Sigmoid colon (tissue), 7 donors: Measurements from ENCODE around the gene ARRB1. TPM values are rescaled to one million over a fixed set of nuclear protein-coding genes. Genes with fewer than 3 reads are reported as not detected.
A peak's percentile ranks its signal among the peaks of the same experiment; 100 is the strongest.

Experiments
- DNase-seq: peaks from one replicate; pipeline ENCODE4 v3.0.0-alpha.2; 2019
- H3K27ac ChIP-seq, 4 donors: fragments of 200-600 bp; sonication (generic); one replicate each; pipeline ENCODE4 v1.5.1; 2016 to 2019; ENCODE audit warnings: mild to moderate bottlenecking in 1 of 4
- H3K27me3 ChIP-seq, 3 donors: fragments of 200-600 bp; sonication (generic); one replicate each; pipeline ENCODE4 v1.5.1; 2019; ENCODE audit warnings: mild to moderate bottlenecking in 1 of 3
- H3K36me3 ChIP-seq, 4 donors: fragments of 200-600 bp; sonication (generic); one replicate each; pipeline ENCODE4 v1.5.1; 2016 to 2019
- H3K4me1 ChIP-seq, 4 donors: fragments of 200-600 bp; sonication (generic); one replicate each; pipeline ENCODE4 v1.5.1; 2017 to 2019
- H3K4me3 ChIP-seq, 4 donors: fragments of 200-600 bp; sonication (generic); one replicate each; pipeline ENCODE4 v1.5.1; 2017 to 2019; ENCODE audit warnings: mild to moderate bottlenecking in 2 of 4, moderate library complexity in 1 of 4
- H3K9me3 ChIP-seq, 4 donors: fragments of 200-600 bp in 3 of 4; sonication (generic) in 3 of 4; one replicate each; pipeline versions ENCODE4 v1.5.1 to v1.6.1; 2013 to 2019
- EP300 ChIP-seq, 4 donors: sonication (generic); formaldehyde crosslinking; IDR thresholded peaks; one replicate each; pipeline ENCODE4 v1.6.1; 2017; ENCODE audit warnings: antibody characterized with exemption in 4 of 4
- POLR2A ChIP-seq, 2 donors: fragments of 450-650 bp; IDR thresholded peaks; one replicate each; pipeline ENCODE4 v1.6.1; 2016; ENCODE audit warnings: antibody characterized with exemption in 2 of 2, mild to moderate bottlenecking in 2 of 2, moderate library complexity in 2 of 2
- POLR2AphosphoS5 ChIP-seq, 4 donors: sonication (generic); formaldehyde crosslinking; IDR thresholded peaks; one replicate each; pipeline ENCODE4 v1.6.1; 2017; ENCODE audit warnings: antibody characterized with exemption in 4 of 4
- whole genome bisulfite sequencing, 2 donors: extraction: QIAGEN DNeasy Blood & Tissue Kit; methylation state at CpG; one replicate each; pipeline ENCODE4 v1.1.7; 2013; 5-methylcytosine and 5-hydroxymethylcytosine counted together
- intact Hi-C: fragments of 100-400 bp; cut with DNase I; formaldehyde crosslinking; loops from one replicate; pipeline ENCODE4 v1.15.1; 2023
- polyA plus RNA-seq, 3 donors: library from polyadenylated mRNA; stranded (reverse); fragments of 200-250 nt; gene quantifications; one replicate each; pipeline ENCODE4 v1.2.3, GENCODE V29; 2013
- total RNA-seq, 4 donors: library from RNA; depleted of rRNA; stranded (reverse); fragments of >200 nt; gene quantifications; one replicate each; pipeline ENCODE4 v1.1.0, GENCODE V29; 2016
- TF ChIP-seq, protein P1 (sequence below), 4 experiments: fragments of 450-650 bp in 3 of 4; fragments of 200-600 bp in 1 of 4; IDR thresholded peaks; one replicate each; pipeline ENCODE4 v1.5.1; 2016 to 2019; ENCODE audit warnings: antibody characterized with exemption in 4 of 4, mild to moderate bottlenecking in 3 of 4, moderate library complexity in 2 of 4
- donor health status: healthy with polysubstance abuse.
- donor health status: Bipolar disorder and iron deficiency.
- donor health status: healthy.

Gene ARRB1
- total and polyA plus RNA-seq, 7 donors, result 24.0 to 96.7 (median 45.6) TPM

DNA sequence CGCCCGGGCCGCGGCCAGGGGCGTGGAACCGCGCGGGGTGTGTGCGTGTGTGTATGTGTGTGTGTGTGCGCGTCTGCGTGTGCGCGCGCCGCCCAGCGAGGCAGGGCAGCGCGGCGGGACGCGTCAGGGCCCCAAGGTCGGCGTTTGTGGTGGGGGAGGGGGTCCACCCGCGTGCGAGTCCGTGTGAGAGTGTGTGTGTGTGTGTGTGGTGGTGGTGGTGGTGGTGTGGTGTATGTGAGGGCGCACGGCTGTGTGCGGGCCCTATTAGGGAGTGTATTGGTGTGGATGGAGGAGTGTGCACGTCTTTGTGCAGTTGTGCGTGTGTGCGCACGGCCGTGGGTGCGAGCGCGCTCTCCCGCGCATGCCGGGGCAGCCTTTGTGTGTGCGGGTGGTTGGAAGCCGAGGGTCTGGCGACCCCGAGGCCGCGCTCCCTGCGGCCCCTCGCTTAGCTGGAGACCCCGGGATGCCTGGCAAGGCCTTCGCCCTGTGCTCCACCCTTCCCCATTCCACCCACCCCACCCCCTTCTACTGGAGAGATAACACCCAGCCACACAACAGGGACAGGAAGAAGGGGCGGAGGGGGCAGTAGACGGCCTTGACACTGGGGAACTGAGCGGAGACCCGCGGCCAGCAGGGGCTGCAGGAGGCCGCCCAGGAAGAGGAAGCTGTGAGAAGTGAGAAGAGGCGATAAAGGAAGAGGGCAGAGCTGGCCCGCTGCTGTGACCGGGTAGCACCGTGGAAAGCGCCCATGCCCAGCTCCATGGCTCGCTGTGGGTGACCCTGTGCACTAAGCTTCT, 528 bp upstream of the ARRB1 start:
- TF ChIP-seq EP300 (IDR thresholded peaks at IDR 0.05) (no peak), POLR2AphosphoS5 (IDR thresholded peaks at IDR 0.05) (peak in 2 of 4 donors; percentile 56 to 59), POLR2A (IDR thresholded peaks at IDR 0.05) (peak in 1 of 2 donors; percentile 10)
- TF ChIP-seq, protein P1, sequence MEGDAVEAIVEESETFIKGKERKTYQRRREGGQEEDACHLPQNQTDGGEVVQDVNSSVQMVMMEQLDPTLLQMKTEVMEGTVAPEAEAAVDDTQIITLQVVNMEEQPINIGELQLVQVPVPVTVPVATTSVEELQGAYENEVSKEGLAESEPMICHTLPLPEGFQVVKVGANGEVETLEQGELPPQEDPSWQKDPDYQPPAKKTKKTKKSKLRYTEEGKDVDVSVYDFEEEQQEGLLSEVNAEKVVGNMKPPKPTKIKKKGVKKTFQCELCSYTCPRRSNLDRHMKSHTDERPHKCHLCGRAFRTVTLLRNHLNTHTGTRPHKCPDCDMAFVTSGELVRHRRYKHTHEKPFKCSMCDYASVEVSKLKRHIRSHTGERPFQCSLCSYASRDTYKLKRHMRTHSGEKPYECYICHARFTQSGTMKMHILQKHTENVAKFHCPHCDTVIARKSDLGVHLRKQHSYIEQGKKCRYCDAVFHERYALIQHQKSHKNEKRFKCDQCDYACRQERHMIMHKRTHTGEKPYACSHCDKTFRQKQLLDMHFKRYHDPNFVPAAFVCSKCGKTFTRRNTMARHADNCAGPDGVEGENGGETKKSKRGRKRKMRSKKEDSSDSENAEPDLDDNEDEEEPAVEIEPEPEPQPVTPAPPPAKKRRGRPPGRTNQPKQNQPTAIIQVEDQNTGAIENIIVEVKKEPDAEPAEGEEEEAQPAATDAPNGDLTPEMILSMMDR (IDR thresholded peaks at IDR 0.05), result no peak
- Histone ChIP-seq H3K9me3 (no peaks in the 10 kb centered on the region), H3K27ac (peak overlapping the region; percentile 97 to 98 (median 97)), H3K4me1 (peaks cover 0 to 54% (median 51%) of the 10 kb centered on the region in 4 donors), H3K36me3 (no peaks in the 10 kb centered on the region), H3K4me3 (peak overlapping the region; percentile 86 to 97 (median 94)), H3K27me3 (no peaks in the 10 kb centered on the region)
- DNase-seq, result peak; percentile 82
- 0 to 1% methylated on average over 64 of the region's 64 CpGs for WGBS, 2 donors
- intact Hi-C loops, result no loop called here

DNA sequence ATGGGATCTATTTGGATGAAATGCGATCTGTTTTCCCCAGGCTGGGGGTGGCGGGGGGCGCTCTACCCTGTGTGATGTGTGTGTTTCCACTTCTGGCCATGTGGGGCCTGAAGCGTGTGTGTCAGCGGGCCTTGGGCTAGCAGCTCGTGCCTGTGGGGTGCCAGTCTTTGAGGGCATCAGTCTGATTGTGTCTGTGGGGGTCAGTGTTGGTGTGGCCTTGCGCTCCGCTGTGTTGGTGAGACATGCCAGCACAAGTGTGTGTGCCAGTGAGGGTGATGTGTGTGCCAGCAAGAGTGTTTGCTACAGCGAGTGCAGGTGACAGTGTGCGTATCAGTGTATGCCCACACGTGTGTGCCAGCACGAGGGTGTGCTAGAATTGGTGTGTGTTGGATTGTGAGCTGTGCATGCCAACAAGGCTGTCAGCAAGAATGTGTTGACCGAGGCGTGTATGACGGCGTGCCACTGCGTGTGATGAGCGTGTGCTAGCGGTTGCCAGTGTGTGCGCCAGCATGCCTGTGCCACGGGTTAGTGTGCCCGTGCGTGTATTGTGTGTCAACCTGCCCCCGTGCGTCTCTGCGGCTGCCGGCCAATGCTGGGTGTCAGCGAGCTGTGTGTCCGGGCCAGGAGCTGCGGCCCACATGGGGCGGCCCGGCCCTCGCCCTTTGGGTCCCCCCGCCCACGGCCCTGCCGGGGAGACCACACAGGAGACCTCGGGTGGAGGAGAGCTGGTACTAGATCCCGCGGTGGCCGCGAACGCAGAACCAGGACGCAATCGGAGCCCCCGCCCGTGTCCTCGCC, 519 bp downstream of the ARRB1 start:
- no peak for TF ChIP-seq EP300 (IDR thresholded peaks at IDR 0.05)
- no peak for TF ChIP-seq POLR2A (IDR thresholded peaks at IDR 0.05)
- peak in 2 of 4 donors; percentile 28 to 43 for TF ChIP-seq POLR2AphosphoS5 (IDR thresholded peaks at IDR 0.05)
- TF ChIP-seq, protein P1 (IDR thresholded peaks at IDR 0.05), result peak in 2 of 4 experiments; percentile 17 to 24
- intact Hi-C loops, result no loop called here
- Histone ChIP-seq H3K9me3 (no peaks in the 10 kb centered on the region), H3K4me3 (peak overlapping the region; percentile 86 to 97 (median 94)), H3K36me3 (no peaks in the 10 kb centered on the region), H3K27ac (peak overlapping the region; percentile 97 to 98 (median 97)), H3K4me1 (peaks cover 0 to 64% (median 61%) of the 10 kb centered on the region in 4 donors), H3K27me3 (no peaks in the 10 kb centered on the region)
- WGBS, 2 donors, result 4 to 6% methylated on average over 47 of the region's 47 CpGs
- DNase-seq, result peak; percentile 91

DNA sequence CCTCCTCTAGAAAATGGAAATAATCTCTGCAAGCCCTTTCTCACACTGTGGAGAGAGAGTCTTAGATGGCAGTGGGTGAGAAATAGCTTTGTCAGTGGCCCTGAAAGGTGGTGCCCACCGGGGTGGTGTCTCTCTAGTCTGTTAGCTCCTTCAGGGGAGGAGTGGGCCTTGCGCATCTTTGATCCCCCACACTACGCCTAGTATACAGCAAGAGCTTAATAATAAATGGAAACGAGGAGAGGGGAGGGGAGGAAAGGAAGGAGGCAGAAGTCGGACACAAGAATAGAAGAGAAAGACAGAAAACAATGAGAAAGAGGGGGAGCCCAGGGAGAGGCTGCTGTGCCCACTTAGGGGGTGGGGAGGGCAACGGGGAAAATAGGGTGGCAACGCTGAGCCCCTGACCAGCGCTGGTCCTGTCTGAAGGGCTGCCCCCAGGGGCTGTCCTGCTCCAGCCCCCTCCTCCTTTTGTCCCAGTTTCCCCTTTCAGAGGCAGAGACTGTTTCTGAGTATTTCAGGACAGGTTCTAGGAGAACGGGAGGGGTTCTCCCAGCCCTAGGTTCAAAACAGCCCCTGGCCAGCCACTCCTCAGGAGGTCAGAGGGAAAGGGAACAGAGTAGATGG, 1.2 kb downstream of the ARRB1 start:
- Histone ChIP-seq H3K9me3 (no peaks in the 10 kb centered on the region), H3K27me3 (no peaks in the 10 kb centered on the region), H3K36me3 (no peaks in the 10 kb centered on the region), H3K27ac (peak overlapping the region; percentile 97 to 98 (median 97)), H3K4me1 (peaks cover 0 to 71% (median 68%) of the 10 kb centered on the region in 4 donors), H3K4me3 (peak overlapping the region; percentile 86 to 97 (median 94))
- TF ChIP-seq POLR2A (IDR thresholded peaks at IDR 0.05) (no peak), POLR2AphosphoS5 (IDR thresholded peaks at IDR 0.05) (no peak), EP300 (IDR thresholded peaks at IDR 0.05) (no peak)
- TF ChIP-seq, protein P1 (IDR thresholded peaks at IDR 0.05), result no peak
- intact Hi-C loops, result no loop called here
- 44 to 47% methylated on average over 9 of the region's 9 CpGs for WGBS, 2 donors
- no peak for DNase-seq

DNA sequence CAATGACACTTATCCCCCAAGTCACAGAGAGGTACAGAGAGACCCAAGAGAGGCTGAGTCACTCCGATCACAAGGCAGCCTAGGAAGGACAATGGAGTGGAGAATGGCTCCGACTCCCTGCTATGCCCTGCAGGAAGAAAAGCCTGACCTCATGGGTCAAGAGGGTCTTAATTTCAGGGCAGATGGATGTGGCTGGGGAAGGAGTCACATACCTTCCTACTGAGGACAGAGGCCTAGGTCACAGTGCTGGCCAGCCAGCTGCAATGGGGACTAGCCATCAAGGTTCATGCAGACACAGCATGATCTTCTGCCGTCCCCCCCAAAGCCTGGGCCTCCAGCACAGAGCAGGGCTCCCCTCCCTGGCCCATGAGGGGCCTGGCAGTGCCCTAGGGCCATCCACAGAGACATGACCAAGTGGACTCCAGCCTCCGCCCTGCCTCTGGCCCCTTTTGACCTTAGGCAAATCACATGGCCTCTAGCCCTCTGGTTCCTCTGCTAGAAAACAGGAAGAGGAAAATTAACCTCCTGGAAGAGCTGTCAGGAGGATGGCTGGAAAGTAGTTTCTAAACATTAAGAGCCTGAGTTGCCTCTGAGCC, 1.8 kb downstream of the ARRB1 start:
- no peaks in the 10 kb centered on the region for H3K9me3 ChIP-seq
- DNase-seq, result peak; percentile 72
- no peak for TF ChIP-seq EP300 (IDR thresholded peaks at IDR 0.05)
- no peak for TF ChIP-seq POLR2A (IDR thresholded peaks at IDR 0.05)
- TF ChIP-seq, protein P1 (IDR thresholded peaks at IDR 0.05), result no peak
- no peak for TF ChIP-seq POLR2AphosphoS5 (IDR thresholded peaks at IDR 0.05)
- H3K36me3 ChIP-seq, result no peaks in the 10 kb centered on the region
- intact Hi-C loops, result no loop called here
- peak overlapping the region; percentile 97 to 98 (median 97) for H3K27ac ChIP-seq
- 77 to 79% methylated on average over 4 of the region's 4 CpGs for WGBS, 2 donors
- H3K4me1 ChIP-seq, result peaks cover 0 to 78% (median 74%) of the 10 kb centered on the region in 4 donors
- H3K4me3 ChIP-seq, result peak overlapping the region; percentile 86 to 97 (median 94)
- no peaks in the 10 kb centered on the region for H3K27me3 ChIP-seq
